HG02588 (cell line): Measurements from ENCODE around the gene GALC.
A peak's percentile ranks its signal among the peaks of the same experiment; 100 is the strongest.
"Not testable (repeated sequence)": the region's sequence is repeated elsewhere in the genome, so short reads cannot be mapped to it uniquely, and the experiment has no call there.

Experiments
- ATAC-seq: cut with Tn5 transposase; IDR thresholded peaks from one replicate; pipeline ENCODE4 v1.9.1; 2021; ENCODE audit warnings: mild to moderate bottlenecking, moderate library complexity; ENCODE audit not compliant: unreplicated experiment

The GALC gene

DNA sequence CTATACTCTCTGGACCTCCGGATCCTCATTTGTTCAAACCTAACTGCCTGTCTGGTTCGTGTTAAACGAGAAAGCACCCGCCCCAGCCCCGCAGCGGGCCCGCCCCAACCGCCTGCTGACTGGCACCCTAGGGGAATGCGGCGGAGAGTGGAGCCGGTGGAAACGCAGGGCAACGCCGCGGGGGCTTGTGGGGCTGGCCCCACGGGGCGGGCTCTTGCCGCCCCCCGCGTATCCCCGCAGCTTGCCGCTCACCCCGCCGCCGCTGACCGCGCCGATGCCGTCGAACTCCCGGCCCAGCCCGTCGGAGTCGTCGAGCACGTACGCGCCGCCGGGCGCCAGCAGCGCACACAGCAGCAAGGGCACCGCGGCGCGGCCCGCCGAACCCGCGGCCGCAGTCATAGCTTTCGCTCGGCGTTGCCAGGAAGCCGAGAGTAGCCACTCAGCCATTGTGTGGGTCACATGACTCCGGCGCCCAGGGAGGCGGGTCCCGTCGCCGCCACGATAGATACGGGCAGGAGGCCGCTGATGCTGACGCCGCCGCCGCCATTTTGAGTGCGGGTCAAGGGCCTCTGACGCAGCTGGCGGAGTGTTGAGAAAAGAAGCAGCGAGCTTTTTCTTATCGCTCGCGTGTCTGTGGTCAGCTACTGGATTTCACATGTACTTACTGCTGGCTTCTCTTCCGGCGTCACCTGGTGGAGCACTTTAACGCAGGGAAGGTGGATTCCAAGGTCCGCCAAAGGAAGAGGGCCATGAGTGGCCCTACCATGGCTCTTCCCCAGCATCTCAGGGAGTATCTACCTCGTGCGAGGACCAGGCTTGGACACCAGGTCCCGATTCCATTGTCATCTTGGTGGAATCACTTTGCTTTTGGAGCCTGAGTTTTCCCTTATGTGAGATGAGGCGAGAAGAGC lies at the start of gene GALC:
Gene GALC (minus strand): TSS at position 465 of the 911 bp plus-strand sequence. CDS start 18 bp downstream, at position 447.
- ATAC-seq = peak; percentile 83

DNA sequence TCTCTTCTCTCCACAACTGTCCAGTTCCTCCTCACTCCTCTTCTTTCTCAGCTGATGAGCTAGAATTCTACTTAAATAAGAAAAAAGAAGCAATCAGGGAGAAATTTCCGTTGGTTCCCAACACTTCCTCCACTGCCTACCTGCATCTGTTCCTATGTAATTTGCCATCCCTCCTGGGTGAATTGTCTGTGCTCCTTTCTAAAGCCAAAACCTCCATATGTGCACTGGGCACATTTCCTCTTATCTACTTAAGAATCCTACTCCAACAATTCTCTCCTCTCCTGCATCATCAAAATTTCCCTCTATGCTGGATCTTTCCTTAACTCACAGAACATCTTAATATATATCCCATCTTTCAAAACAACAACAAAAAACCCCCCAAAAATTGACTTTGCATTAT lies 47.2 kb upstream of the GALC start:
- no peak for ATAC-seq

DNA sequence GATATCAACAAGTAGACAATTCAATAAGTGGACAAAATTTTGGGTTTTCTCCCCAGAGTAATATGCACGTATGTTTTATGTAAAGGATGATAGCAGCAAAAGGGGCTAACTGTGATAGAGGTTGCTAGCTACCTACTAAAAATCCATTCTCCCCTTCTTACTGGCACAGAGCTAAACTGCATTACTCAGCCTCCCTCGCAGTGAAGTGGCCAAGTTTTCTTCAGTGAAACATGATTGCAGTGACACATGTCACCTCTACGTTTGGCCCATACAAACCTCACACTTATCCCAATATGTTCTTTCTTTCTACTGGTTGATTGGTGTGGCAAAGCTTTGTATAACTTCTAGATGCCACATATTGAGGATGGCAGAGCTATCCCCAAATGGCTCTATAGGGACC lies 46.2 kb upstream of the GALC start:
- no peak for ATAC-seq

DNA sequence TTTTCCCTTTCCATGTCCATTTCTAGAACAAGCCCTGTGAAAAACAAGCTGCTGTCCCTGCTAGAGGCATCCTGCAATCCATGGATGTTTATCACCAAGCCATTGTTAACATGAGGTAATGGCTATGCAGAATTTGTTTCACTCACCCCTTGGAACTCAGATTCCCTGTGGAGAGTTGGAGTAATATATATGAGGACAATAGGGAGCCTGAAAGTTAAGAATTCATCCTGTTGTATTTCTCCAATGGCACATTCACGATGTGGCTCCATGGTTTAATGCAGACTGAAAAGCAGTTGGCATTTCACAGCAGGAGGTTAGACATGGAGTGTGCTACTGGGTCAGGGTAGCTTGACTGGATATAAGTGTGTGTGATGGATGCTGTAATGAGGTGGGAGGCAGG lies 44.3 kb upstream of the GALC start:
- no peak for ATAC-seq

DNA sequence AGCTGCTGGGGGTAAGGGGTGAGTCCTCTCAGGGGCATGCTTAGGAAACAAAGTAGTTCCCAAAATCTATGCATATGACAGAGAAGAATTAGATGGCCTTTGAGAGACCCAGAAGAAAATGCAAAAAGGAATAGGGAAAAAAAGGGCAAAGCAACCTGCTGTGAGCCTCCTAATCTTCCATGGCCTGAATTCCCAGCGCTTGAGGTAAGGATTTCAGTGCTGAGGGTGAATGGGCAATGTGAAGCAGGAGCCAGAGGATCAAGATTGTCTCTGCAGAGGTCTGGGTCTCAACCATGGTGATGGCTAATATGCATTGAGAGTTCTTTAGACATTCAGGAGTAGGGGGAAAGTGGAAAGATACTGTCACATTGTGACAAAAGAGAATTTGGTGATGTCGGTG lies 43.4 kb upstream of the GALC start:
- no peak for ATAC-seq

DNA sequence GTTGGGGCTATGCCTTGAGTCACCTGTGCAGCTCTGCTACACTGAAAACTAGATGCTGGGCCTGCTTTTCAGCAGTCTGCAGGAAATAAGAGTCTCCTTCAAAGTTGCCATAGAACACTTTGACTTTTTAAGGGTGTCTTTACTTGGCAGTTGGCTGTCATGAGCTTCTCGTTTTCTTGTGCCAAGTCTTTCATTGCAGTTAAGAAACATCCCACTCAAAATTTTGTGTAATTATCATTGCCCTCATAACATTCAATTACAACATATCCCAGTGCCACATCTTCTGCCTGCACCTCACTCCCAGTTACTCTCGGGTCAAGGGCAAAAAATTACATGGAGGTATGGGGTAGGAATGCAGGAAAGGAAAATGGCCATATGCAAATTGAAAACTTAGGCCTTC lies 41.1 kb upstream of the GALC start:
- ATAC-seq = no peak

DNA sequence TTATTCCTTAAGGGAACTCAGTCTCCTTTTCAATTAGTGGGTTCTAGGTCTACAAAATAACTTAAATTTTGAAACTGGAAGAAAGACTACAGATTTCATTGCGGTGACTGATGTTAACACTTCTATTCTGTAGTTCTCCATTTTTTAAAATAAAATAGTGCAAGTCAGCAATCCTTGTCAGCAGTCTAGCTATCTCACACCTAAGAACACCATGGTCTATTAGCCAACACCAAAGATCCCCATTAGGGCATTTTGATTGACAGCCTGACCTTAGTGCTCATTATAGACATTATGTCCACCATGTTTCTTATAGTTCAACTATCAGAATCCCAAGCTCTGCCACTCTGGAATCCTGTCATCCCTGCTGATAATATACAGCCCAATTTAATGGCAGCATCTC lies 39.4 kb upstream of the GALC start:
- no peak for ATAC-seq

DNA sequence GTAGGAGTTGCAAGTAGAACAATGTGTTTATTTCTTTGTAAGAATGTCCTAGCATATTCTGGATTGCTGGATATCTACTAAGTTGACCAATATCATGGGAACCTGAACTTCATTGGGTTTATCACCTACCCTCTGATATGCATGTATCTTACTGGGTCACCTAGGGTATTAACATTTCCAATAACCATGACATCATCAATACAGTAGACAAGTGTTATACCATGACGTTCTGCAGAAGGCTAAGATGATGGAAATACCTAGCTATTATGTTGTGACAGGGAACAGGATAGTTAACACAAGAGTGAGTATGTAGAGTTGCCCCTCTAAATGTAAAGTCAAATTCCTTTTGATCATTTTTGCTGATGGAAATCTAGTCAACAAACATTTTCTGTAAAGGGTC lies 37.9 kb upstream of the GALC start:
- no peak for ATAC-seq

DNA sequence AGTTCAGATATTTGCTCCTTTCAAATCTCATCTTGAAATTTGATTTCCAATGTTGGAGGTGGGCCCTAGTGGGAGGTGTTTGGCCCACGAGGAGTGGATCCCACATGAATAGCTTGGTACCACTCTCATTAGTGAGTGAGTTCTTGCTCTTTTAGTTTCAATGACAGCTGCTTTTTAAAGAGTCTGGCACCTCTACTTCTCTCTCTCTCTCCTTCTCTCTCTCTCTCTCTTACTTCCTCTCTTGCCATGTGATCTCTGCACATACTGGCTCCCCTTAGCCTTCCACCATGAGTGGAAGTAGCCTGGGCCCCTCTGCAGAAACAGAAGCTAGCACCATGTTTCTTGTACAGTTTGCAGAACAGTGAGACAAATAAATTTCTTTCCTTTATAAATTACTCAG lies 37.1 kb upstream of the GALC start:
- no peak for ATAC-seq

DNA sequence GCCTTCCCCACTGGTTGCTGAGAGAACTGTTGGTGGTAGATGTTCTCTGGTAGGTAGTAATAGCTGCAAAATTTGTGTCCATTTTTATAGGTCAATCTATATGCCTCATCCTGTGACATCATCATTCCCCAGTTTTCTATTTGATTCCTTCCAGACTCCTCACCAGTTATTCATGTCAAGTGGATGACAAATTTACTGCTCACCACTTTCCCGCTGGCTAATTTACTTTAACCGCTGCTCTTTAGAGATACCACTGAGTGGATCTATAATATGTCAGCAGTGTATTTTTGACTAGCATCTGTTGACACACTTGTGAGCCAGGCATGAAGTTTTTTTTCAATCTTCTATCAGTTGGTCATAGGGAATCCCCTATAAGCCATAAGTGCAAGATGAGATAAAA lies 36.5 kb upstream of the GALC start:
- ATAC-seq = no peak

DNA sequence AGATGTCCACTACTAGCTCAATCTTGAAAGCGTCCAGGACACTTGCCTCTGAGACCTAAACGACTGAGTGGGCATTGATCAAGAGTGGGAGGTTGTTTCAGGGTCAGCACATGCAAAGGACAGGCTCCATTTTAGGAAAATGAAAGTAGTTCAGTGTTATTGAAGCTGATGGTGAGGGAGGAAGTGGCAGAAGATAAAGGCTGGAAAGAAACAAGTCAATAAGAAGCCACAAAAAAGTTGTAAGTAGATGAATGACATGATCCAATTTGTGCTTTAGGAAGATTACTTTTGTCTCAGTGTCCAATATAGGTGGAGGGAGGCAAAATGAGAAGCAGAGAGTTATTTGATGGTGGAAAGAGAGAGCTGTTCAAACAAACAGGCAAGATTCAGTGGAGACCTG lies 33.9 kb upstream of the GALC start:
- peak; percentile 48 for ATAC-seq

DNA sequence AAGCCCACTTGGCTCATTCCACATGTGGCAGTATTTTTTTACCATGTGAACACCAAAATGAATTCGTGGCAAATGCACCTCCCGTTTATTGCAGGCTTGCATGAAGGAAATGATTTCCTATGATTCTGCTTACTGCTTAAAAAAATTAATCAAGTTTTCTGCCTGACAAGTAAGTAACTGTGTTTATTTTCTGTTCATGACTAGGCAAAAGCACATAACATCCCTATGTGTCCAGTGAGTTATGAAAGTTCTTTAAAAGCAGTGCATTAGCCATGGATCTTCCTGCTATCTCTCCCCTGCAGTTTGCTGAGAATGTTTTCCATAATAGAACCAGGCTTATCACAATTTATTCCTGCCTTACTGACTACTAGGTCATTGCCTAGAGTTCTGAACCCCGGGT lies 32.3 kb upstream of the GALC start:
- no peak for ATAC-seq

DNA sequence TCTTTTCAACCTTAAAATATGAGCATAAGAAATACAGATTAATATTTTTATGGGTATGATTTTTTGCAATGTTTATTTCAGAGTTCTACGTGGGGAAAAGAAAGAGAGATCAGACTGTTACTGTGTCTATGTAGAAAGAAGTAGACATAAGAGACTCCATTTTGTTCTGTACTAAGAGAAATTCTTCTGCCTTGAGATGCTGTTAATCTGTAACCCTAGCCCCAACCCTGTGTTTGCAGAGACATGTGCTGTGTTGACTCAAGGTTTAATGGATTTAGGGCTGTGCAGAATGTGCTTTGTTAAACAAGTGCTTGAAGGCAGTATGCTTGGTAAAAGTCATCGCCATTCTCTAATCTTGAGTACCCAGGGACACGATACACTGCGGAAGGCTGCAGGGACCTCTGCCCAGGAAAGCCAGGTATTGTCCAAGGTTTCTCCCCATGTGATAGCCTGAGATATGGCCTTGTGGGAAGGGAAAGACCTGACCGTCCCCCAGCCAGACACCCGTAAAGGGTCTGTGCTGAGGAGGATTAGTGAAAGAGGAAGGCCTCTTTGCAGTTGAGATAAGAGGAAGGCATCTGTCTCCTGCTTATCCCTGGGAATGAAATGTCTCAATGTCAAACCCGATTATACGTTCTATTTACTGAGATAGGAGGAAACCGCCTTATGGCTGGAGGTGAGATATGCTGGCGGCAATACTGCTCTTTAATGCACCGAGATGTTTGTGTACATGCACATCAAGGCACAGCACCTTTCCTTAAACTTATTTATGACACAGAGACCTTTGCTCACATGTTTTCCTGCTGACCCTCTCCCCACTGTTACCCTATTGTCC lies 31.5 kb upstream of the GALC start:
- ATAC-seq = not testable (repeated sequence)

DNA sequence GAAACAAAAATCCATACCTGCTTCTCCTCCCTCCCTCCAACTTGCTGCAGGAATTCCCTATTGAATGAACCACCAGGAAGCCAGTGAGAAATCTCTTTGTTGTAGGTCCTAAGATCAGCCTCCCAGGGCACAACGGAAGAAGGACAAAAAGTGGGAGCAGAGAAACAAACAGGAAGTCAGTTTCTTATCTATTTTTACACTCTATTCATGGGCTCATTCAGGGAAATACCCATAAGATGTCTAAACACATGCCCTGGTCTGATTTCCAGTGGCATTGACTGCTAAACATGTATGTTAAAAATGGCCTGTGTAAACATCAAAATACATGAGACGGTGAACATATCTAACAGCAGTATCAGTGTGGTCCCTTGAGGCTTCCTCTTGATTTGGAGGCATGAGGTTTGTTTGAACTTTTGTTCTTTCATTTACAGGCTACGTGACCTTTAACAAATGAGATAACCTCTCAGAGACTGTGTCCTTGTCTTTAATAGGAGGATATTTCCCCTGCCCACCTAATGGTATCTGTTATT lies 30.7 kb upstream of the GALC start:
- no peak for ATAC-seq

DNA sequence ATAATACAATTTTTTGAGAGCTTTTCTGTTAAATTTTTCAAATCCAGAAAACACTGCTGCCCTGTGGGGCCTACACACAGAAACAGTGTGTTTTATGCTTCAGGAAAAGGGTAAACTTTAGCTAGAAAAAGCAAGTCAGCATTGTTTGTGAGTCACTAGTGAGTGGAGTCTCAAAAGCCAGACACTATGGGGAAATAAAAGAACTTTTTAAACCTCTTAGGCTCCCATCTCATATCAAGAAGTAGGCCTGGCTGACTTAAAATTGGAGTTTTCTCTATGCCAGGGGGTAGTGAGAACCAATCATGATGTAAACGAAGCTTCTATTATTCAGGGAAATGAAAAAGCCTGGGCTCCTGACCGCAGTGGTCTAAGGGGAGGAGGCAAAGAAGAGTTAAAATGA lies 24.6 kb upstream of the GALC start:
- no peak for ATAC-seq

DNA sequence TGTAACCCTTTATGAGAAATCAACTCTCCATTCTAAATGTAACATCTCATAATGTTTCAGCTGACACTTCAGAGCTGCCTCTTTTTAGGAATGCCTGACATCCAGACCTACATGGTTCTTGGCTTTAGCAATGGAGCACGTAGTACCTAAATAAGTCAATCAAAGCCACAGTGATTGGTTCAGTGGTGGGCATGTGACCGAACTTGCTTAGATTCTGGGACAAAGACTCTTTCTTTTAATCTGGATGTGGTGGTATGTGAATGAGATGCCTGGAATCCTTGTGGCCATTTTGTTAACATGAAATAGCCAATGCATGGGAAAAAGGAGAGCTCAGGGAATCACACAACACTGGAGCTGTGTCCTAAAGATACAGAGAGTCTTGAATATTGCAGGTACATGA lies 23.8 kb upstream of the GALC start:
- ATAC-seq = no peak

DNA sequence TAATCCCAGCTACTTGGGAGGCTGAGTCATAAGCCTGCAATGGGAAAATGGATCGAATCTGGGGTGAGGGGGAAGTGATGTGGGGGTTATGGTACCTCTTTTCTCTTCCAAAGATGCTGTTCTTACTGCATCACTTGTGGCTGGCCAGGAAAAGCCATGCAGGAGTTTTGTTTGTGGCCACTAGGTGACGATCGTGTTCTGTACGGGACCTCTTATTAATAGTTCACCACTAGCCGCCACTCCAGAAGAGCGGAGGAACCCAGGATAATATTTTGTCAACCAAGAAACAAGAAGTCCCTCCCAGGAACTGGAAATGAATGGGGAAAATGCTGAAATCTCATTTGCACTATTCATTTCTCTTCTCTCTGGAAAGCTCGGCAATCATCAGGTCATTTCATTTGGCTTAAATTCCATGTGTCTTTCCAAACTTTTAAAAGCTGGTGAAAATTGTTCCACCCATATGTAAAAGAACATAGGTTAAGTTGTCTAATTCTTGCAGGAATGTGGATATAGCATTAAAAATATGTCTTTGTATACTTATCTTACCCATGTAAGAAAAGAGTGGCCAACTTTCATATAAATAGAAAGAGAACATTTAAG lies 20.9 kb upstream of the GALC start:
- peak; percentile 87 for ATAC-seq

DNA sequence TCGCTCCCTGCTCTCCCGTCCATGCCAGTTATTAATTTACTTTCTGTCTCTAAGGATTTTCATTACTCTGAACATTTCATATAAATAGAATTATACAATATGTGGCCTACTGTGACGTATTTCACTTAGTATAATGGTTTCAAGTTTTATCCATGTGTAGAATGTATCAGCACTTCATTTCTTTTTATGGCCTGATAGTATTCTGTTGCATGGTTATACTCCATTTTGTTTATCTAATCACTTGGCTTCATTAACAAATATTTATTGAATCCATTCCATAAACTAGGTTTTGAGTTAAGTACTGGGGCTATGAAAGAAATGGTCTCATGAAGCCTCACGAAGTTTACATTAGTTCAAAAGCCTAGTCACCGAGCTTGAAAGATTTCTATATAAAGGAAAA lies 19.5 kb upstream of the GALC start:
- no peak for ATAC-seq

DNA sequence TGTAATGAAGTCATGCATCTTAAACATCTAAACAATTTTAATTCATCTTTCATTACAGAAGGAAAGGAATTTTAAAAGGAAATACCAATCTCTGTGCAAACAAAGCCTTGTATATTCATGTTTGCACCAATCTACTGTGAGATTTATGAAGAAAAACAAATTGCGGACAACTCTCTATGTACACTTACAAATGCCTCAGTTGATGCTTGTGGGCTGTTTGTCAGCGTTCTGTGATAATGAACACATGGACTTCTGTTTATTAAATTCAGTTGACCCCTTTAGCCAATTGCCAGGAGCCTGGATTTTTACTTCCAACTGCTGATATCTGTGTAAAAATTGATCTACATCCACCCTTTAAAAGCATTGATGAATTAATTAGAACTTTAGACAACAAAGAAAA lies 17.3 kb upstream of the GALC start:
- ATAC-seq = no peak

DNA sequence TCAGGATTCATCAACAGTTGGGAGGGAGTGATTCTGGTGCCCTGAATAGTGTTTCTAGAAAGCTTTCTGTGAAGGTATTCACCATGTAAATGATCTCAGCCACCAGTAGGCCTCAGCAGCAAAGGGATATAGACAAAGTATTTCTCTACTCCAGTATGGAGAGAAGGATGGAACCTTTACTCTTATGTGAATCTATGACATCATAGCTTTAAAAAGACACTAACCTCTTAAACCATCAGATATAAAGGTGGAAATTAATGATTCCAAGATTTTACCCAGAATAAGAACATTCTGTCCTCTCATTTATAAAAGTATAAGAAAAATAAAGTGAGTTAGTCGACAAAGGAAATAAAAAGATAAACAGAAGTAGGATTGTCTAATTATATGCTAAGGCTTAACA lies 16.5 kb upstream of the GALC start:
- ATAC-seq = no peak

DNA sequence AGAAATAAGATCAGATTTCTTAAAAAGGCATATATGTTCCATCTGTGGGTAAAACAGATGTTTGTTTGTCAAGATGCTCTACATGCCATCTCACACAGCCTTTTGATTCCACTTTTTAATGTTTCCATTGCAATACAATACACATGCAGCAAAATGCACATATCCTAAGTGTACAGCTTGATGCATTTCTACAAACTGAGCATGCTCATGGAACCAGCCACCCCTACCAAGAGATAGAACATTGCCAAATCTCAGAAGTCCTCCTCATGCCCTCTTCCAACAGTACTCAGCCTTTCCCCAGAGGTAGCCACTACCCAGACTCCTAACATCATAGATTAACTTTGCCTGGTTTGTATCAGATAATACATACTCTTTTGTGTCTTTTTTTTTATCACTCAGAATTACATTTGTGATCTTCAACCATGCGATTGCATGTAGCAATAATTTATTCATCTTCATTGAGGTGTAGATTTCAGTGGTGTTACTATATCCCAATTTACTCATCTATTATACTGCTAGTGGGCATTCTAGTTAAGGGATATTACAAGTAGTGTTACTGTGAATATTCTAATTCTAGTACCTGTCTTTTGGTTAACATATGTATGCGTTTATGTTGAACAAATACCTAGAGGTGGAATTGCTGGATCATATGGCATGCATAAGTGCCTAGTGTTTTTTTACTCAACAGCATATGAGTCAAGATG lies 15.2 kb upstream of the GALC start:
- ATAC-seq = no peak
